ENCODE results near the gene GJA9. TPM values are rescaled to one million over a fixed set of nuclear protein-coding genes. Genes with fewer than 3 reads are reported as not detected.
"Not testable (repeated sequence)": the region's sequence is repeated elsewhere in the genome, so short reads cannot be mapped to it uniquely, and the experiment has no call there.

Gene GJA9
- total RNA-seq = 0.26 TPM

GRCh38 chr1:38881487-38881886 is at the start of gene GJA9:
Gene GJA9 (minus strand): TSS chr1:38881587. CDS start chr1:38876098, 5,489 bp downstream.
- no peak for DNase-seq (ENCODE audit: low spot score)

- no peak for DNase-seq (ENCODE audit: low spot score)
These were observed 48.1 kb upstream of the GJA9 start for GRCh38 chr1:38929476-38929875.

- no peak for DNase-seq (ENCODE audit: low spot score)
These were observed 47.7 kb upstream of the GJA9 start for GRCh38 chr1:38929054-38929453.

- no peak for DNase-seq (ENCODE audit: low spot score)
These were observed 44.7 kb upstream of the GJA9 start for GRCh38 chr1:38926091-38926490.

DNA sequence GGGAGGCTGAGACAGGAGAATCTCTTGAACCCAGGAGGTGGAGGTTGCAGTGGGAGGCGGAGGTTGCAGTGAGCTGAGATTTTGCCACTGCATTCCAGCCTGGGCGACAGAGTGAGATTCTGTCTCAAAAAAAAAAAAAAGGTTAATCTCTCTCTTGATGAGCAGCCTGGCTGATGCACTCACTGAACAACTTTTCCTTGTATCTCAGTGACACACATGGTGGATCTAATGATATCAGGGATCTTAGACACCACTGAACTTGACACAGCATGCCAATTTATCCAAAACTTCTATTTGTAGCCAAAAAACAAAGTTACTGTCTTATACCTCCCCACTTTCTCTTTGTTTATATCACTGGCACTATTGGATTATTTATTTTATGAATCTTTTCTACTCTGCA is 44.0 kb upstream of the GJA9 start:
- no peak for DNase-seq (ENCODE audit: low spot score)

- DNase-seq (ENCODE audit: low spot score) = no peak
These were observed 42.2 kb upstream of the GJA9 start for GRCh38 chr1:38923607-38924006.

DNA sequence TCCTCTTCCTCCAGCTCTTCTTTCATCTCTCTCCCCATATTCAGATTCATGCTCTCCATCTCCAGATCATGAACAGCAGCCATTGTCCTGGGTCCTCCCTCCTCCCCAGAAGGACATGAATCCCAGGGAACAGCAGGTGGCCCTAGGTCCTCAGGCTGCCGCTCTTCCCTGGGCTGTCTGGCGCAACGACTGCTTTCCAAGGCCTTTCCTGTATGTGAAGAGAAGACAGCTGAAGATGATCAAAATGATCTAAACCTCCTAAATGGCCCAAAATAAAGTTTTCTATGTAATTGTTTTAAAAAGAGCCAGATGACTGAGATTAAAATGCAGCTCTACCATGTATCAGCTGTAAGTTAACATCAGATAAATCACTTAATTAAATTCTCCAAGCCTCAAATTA is 37.7 kb upstream of the GJA9 start:
- DNase-seq (ENCODE audit: low spot score) = no peak

GRCh38 chr1:38918568-38918967 is 37.2 kb upstream of the GJA9 start:
- DNase-seq (ENCODE audit: low spot score) = no peak

DNA sequence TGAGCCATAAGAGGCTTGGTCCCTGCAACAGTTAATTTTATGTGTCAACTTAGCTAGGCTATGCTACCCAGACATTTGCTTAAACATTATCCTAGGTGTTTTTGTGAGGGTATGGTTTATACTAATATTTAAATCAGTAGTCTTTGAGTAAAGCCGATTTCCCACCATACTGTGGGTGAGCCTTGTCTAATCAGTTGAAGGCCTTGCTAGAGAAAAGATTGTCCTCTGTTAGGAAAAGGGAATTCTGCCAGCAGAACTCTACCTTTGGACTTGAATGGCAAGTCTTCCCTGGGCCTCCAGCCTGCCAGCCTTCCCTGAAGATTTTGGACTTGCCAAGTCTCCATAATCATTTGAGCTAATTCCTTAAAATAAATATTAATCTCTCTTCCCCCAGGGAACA is 36.4 kb upstream of the GJA9 start:
- DNase-seq (ENCODE audit: low spot score) = no peak

DNA sequence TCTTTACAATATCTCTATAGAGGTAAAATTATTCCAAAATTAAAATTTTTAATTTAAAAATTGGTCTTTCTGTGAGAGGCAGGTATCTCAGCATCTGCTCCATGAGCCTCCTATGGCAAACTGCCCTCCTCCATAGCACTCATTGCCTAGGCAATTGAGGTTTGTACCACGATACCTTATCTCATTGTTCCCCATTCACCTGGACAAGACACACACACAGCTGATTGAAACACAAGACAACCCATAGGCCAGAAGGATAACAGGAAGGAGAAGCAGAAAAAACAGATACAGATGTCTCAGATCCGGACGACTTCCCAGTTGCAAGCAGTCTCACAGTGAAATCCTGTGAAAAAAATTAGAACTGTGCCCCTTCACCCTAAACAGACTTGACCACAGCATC is 36.0 kb upstream of the GJA9 start:
- DNase-seq (ENCODE audit: low spot score) = no peak

- no peak for DNase-seq (ENCODE audit: low spot score)
These were observed 34.1 kb upstream of the GJA9 start for GRCh38 chr1:38915352-38915948.

- not testable (repeated sequence) for DNase-seq (ENCODE audit: low spot score)
These were observed 33.5 kb upstream of the GJA9 start for GRCh38 chr1:38914908-38915307.

- no peak for DNase-seq (ENCODE audit: low spot score)
These were observed 27.4 kb upstream of the GJA9 start for GRCh38 chr1:38908821-38909220.

- no peak for DNase-seq (ENCODE audit: low spot score)
These were observed 24.6 kb upstream of the GJA9 start for GRCh38 chr1:38905985-38906384.

GRCh38 chr1:38899560-38899959 is 18.2 kb upstream of the GJA9 start:
- DNase-seq (ENCODE audit: low spot score) = no peak

- no peak for DNase-seq (ENCODE audit: low spot score)
These were observed 17.4 kb upstream of the GJA9 start for GRCh38 chr1:38898653-38899230.

DNA sequence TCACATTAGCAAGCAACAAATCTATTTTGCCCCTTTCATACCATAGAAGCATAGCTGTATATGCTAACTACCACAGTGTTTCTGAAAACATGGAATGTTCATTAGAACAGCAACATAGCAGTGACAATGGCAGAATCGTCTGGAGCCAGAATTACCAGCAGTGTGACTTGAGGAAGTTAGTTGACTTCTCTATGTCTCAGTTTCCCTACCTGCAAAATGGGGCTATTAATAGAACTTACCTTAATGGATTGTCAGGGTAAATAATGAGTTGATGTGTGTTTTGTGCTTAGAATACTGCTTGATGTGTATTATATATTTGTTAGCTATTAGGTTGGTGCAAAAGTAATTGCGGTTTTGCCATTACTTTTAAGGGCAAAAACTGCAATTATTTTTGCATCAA is 14.8 kb upstream of the GJA9 start:
- DNase-seq (ENCODE audit: low spot score) = no peak

- no peak for DNase-seq (ENCODE audit: low spot score)
These were observed 11.6 kb upstream of the GJA9 start for GRCh38 chr1:38892976-38893375.

DNA sequence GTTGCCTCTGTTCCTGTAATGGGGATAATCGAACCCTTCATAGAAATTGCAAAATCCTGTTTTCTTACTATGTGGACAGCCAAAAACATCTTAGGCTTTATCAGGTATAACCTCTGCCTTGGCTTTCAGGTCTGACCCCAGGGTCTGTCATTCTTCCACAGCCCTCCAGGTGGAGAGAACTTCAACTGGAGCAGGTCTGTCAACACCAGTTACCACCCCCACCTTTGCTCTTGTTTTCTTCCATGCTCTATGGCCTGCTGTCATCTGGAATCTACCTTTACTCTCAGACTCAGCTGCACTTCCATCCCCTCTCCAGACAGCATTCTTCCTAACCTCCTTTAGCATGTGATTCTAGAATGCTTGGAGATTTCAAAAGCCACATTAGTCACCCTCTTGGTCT is 10.4 kb upstream of the GJA9 start:
- DNase-seq (ENCODE audit: low spot score) = no peak

DNA sequence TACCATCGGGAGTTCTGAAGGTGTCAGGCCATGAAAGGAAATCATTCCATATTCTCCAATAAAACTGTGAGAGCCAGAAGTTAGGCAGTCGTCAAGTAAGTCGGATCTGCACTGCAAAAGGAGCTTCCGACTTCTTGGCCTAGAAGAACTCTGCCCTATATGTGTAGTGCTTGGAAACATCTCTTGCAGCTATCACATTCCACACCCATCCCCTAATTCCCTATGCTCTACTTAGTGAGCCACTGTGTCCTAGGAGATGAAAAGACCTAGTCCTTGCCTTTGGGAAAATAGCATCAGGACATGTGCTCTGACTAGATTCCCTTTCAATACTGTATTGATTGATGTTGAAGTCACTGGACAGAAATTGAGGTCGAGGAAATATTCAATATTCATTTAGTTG is 8.2 kb upstream of the GJA9 start:
- DNase-seq (ENCODE audit: low spot score) = no peak

DNA sequence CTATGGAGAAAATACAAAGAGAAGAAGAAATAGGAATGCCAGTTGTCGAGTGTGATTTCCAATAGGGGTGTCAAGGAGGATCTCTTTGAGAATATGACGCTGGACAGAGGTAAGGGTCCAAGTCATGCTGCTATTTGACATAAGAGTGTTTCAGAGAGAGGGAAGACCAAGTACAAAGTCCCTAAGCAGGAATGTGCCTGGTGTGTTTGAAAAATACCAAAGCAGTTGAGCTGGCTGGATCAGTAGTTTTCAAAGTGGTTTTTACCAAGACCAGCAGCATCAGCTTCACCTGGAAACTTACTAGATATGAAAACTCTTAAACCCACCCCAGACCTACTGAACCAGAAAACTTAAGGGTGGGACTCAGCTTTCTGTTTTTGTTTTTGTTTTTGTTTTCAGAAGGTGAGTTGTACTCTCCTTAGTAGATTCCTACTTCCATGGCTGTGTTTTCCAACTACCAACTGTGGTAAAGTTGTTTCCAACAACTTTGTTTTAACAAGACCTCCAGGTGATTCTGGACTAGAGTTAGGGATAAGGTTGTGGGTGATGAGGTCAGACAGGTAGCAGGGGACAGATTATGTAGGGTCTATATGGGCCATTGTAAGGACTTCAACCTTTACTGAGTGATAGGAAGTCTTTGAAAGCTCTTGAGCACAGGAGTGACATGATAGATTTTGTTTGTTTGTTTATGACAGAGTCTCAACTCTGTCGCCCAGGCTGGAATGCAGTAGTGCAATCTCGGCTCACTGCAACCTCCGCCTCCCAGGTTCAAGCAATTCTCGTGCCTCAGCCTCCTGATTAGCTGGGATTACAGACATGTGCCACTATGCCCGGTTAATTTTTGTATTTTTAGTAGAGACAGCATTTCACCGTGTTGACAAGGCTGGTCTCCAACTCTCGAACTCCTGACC is 7.3 kb upstream of the GJA9 start:
- DNase-seq (ENCODE audit: low spot score) = no peak

DNA sequence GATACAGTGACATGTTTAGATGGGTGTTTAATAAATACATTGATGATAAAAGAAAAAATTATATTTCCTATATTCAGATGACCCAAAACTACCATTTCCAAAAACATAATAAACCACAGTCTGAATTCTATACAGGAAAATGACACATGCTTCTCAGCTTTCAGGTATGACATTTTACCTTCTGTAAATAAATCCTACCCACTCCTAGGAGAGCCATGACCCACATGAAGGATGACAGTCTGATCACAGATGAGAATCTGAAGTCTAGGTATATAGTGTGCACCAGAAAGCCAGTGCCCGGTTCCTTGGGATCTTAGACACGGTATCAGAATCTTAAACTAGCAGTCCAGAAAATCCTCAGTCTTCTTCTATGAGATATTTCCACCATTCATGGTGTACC is 3.7 kb upstream of the GJA9 start:
- no peak for DNase-seq (ENCODE audit: low spot score)

DNA sequence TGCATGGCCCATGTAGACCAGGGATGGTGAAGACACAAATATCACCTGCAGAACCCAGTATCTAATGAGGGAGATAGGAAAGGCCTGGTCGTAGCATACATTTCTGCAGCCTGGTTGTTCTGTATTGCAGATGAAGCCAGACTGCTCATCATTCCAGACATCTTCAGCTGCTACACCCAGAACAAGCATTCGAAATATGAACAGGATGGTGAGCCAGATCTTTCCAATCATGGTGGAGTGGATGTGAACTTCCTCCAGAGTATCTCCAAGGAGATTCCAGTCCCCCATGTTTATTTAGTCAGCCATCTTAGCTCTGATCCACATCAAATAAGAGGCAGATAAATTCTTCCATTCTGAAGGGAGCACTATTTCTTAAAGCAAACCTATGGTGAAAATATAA is 5.6 kb downstream of the GJA9 start:
- DNase-seq (ENCODE audit: low spot score) = no peak

All from mucosa of gallbladder (tissue), 1 donor.